T-helper 2 cell treated with Interferon-gamma antibody and Interleukin-4, amounts not matched to agents 100 ng/mL and 5 ng/mL, for 36 hours (primary cell): ENCODE data around the gene FLT3. TPM values are rescaled to one million over a fixed set of nuclear protein-coding genes. Genes with fewer than 3 reads are reported as not detected.
"Not testable (repeated sequence)": the region's sequence is repeated elsewhere in the genome, so short reads cannot be mapped to it uniquely, and the experiment has no call there.

Experiments used
- intact Hi-C: fragments of 100-400 bp; cut with micrococcal nuclease; formaldehyde crosslinking; loops from one replicate; pipeline ENCODE4 v1.15.1; 2023
- total RNA-seq: library from RNA; stranded (reverse); gene quantifications from 2 replicates; pipeline ENCODE4 v1.2.3, GENCODE V29; 2022

The FLT3 gene
- not detected in 2 replicates for total RNA-seq

GRCh38 chr13:28100150-28101121 is at the start of gene FLT3:
TSS of gene FLT3 (minus strand) at chr13:28100576. CDS start at chr13:28100510, 66 bp downstream.
- intact Hi-C loops = no loop called here

- intact Hi-C loops = no loop called here
These were observed 47.1 kb upstream of the FLT3 start for GRCh38 chr13:28147495-28147894.

- intact Hi-C loops = no loop called here
These were observed 44.7 kb upstream of the FLT3 start for GRCh38 chr13:28145049-28145448.

- intact Hi-C loops = not testable (repeated sequence)
These were observed 41.2 kb upstream of the FLT3 start for GRCh38 chr13:28141542-28141941.

GRCh38 chr13:28140433-28141125 is 40.2 kb upstream of the FLT3 start:
- intact Hi-C loops = no loop called here

GRCh38 chr13:28138756-28139470 is 38.5 kb upstream of the FLT3 start:
- intact Hi-C loops = loop anchor here (1.0 to 10.0 kb wide), 8 partner anchors 130 to 1914 kb away; partner anchors contain the start of genes LNX2, MTIF3, POLR1D and POMP

- intact Hi-C loops = loop anchor here (1.0 to 10.0 kb wide), 8 partner anchors 131 to 1913 kb away; partner anchors contain the start of genes LNX2, MTIF3, POLR1D and POMP
These were observed 37.8 kb upstream of the FLT3 start, which contains the start of gene PAN3 for GRCh38 chr13:28138012-28138755. TSS of gene PAN3 (plus strand) at chr13:28138545. CDS start at chr13:28138658, 113 bp downstream.

GRCh38 chr13:28137596-28137995 is 37.2 kb upstream of the FLT3 start:
- intact Hi-C loops = loop anchor here (5.0 to 10.0 kb wide), 2 partner anchors 885 to 1913 kb away; partner anchors contain the start of genes RNF6 and RPL21

GRCh38 chr13:28136916-28137315 is 36.5 kb upstream of the FLT3 start:
- intact Hi-C loops = loop anchor here (5.0 to 10.0 kb wide), 2 partner anchors 885 to 1912 kb away; partner anchors contain the start of genes RNF6 and RPL21

- intact Hi-C loops = loop anchor here (10.0 kb wide), 1 partner anchor 1907 kb away; the partner anchor contains the start of gene RNF6
These were observed 31.3 kb upstream of the FLT3 start for GRCh38 chr13:28131646-28132045.

- intact Hi-C loops = loop anchor here (10.0 kb wide), 1 partner anchor 1905 kb away; the partner anchor contains the start of gene RNF6
These were observed 29.7 kb upstream of the FLT3 start for GRCh38 chr13:28129911-28130693.

GRCh38 chr13:28128926-28129325 is 28.6 kb upstream of the FLT3 start:
- intact Hi-C loops = no loop called here

GRCh38 chr13:28128030-28128429 is 27.7 kb upstream of the FLT3 start:
- intact Hi-C loops = no loop called here

GRCh38 chr13:28121224-28121623 is 20.8 kb upstream of the FLT3 start:
- intact Hi-C loops = no loop called here

- intact Hi-C loops = no loop called here
These were observed 19.9 kb upstream of the FLT3 start for GRCh38 chr13:28120317-28120716.

GRCh38 chr13:28117689-28118377 is 17.5 kb upstream of the FLT3 start:
- intact Hi-C loops = no loop called here

- intact Hi-C loops = no loop called here
These were observed 16.4 kb upstream of the FLT3 start for GRCh38 chr13:28116736-28117135.

- intact Hi-C loops = no loop called here
These were observed 10.0 kb upstream of the FLT3 start for GRCh38 chr13:28110414-28110813.

- intact Hi-C loops = no loop called here
These were observed 6.6 kb upstream of the FLT3 start for GRCh38 chr13:28106976-28107375.
